Measurements from ENCODE around the gene PXMP2.

DNA sequence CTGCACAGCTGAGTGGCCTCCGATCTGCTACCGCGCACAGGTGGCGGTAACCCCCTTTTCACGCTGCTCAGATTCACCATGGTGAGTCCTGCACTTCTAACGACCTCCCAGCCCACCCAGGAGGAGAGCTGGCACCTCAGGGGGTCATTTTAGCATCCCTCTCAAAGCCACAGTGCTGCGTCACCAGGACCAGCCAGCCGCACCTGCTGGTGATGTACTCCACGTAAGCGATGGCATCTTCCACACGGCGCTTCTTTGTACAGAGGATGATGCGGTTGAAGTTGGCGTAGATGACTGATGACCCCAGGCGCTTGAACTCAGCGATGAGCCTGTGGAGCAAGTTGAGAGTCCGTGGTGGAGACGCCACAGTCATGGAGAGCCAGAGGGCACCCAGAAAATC, 49.6 kb upstream of the PXMP2 start:
- TF ChIP-seq, protein P1, sequence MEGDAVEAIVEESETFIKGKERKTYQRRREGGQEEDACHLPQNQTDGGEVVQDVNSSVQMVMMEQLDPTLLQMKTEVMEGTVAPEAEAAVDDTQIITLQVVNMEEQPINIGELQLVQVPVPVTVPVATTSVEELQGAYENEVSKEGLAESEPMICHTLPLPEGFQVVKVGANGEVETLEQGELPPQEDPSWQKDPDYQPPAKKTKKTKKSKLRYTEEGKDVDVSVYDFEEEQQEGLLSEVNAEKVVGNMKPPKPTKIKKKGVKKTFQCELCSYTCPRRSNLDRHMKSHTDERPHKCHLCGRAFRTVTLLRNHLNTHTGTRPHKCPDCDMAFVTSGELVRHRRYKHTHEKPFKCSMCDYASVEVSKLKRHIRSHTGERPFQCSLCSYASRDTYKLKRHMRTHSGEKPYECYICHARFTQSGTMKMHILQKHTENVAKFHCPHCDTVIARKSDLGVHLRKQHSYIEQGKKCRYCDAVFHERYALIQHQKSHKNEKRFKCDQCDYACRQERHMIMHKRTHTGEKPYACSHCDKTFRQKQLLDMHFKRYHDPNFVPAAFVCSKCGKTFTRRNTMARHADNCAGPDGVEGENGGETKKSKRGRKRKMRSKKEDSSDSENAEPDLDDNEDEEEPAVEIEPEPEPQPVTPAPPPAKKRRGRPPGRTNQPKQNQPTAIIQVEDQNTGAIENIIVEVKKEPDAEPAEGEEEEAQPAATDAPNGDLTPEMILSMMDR (IDR thresholded peaks at IDR 0.05): no peak
- TF ChIP-seq POLR2A (IDR thresholded peaks at IDR 0.05): no peak
- no peak for TF ChIP-seq POLR2AphosphoS5 (IDR thresholded peaks at IDR 0.05)

Measured in breast epithelium (tissue), 3 donors.